ENCODE data around the gene SEPTIN3.

The SEPTIN3 gene

GRCh38 chr22:41976070-41976901 is 7.0 kb downstream of the SEPTIN3 start:
- DNase-seq = peak in 1 of 2 experiments; percentile 37

DNA sequence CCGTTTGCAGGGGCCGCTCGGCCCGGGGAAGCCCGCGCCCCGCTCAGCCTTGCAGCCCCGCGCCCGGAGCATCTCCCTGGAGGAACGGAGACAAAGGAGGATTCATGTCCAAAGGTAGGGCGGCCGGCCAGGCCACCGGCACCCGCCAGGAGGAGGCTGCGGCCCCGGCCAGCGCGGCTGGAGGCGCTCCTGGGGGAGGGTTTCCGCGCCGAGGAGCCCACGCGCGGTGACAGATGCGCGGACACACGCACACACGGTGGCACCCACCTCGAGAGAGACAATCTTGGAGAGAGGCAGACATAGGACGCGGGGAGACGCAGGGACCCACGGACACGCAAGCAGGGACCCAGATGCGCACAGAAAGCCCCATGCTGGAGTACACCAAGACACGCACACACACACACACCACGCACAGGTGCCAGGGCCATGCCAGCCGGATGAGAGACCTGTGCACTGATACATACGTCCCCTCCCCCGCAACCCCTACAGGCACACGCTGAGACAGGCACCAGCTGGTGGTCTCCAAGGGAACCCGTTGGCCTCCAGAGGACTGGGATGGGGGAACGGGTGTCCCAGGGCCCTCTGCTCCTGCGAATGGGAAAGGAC is 7.8 kb downstream of the SEPTIN3 start:
- peak; percentile 59 to 81 for DNase-seq

DNA sequence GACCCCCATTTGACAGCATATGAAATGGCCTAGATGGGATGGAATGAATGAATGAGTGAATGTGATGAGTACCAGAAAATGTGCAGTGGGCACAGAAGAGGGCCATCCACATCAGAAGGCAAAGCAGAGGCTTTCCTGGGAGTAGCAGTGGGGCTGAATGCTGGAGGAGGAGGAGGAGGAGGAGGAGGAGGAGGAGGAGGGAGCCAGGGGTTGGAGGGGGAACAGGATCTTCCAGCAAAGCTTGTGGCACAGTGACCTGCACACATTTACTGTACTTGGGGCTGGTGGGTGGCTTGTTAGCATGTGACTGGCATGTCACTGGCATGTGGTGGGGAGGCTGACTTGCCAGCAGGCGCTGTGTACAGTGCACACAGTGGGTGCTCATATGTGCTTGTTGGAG is 9.5 kb downstream of the SEPTIN3 start:
- no peak for DNase-seq

GRCh38 chr22:41979423-41980250 is 10.4 kb downstream of the SEPTIN3 start:
- DNase-seq = peak; percentile 23 to 78

DNA sequence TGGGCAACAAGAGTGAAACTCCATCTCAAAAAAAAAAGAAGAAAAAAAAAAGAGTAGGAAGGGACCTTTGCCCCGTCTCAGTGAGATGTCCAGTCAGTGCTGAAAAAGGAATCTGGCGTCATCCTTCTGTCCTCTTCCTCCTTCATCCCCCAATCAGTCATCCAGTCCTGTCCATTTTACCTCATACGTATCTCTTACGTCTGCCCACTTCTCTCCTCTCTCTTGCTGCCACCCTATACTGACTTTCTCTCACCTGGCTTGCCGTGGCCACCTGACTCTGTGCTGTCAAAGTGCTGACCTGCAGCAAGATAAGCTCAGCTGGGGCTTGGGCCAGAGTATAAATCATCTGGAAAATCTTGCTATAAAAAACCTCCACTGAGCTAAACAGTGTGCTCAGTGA is 13.6 kb downstream of the SEPTIN3 start:
- no peak for DNase-seq

- no peak for DNase-seq
Measured at GRCh38 chr22:41983513-41984405, 14.5 kb downstream of the SEPTIN3 start.

DNA sequence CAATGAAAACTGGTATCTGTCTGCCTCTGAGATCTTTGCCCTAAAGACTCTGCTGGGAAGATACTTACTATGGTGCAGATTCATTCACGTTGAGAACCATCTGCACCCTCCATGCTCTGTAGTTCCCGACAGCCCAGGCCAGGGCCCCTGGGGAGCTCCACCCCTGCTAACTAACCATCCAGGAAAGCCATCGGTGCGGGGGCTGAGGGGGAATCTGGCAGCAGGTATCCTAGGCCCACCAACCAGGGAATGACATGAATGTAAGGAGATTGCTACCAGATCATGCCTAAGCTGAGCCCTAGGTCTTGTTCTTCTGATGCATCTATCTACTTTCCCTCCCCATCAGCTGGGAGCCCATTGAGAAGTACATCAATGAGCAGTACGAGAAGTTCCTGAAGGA is 18.0 kb downstream of the SEPTIN3 start:
- DNase-seq = no peak

GRCh38 chr22:41989246-41989645 is 20.0 kb downstream of the SEPTIN3 start:
- no peak for DNase-seq

- DNase-seq = no peak
Measured at GRCh38 chr22:41991111-41991510, 21.9 kb downstream of the SEPTIN3 start.

DNA sequence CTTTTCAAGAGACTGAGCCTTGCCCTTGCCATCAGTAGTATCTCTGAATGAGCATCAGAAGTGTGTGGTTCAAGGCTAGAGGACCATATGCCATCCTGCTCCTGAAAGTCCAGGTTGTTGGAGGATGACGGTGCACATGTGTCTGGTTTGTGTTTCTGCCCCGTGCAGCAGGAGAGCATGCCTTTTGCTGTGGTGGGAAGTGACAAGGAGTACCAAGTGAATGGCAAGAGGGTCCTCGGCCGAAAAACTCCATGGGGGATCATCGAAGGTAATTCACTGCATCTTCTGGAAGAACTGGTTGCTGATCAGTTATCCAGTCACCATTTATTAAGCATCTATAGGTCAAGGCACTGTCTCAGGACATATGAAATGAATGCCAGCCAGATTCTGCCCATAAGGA is 23.3 kb downstream of the SEPTIN3 start:
- DNase-seq = no peak

GRCh38 chr22:41995211-41995610 is 26.0 kb downstream of the SEPTIN3 start:
- peak in 1 of 2 experiments; percentile 27 for DNase-seq

DNA sequence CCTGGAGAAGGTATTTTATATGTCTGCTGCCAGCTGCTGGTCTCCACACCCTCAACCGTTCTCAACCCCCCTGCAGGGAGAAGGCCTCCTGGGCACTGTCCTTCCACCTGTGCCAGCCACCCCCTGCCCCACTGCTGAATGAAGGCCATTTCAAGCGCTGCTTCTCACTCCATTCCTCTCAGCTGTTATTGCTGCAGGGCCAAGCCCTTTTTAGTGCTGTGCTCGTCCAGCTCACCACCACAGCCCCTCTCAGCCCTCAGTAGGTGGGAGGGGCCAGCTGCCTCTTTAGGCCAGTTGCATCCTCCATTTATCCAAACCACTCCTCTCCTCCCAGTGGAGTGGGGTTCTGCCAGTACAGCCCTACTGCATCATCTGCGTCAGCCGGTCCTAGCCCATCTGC is 27.6 kb downstream of the SEPTIN3 start:
- DNase-seq = no peak

- DNase-seq = peak; percentile 58 to 68
Measured at GRCh38 chr22:41998361-41999261, 29.4 kb downstream of the SEPTIN3 start, which contains the start of gene WBP2NL. TSS of gene WBP2NL (plus strand) at chr22:41998788. CDS start at chr22:41998819, 31 bp downstream.

GRCh38 chr22:42000466-42000865 is 31.2 kb downstream of the SEPTIN3 start:
- no peak for DNase-seq

GRCh38 chr22:42001121-42001520 is 31.9 kb downstream of the SEPTIN3 start:
- DNase-seq = peak in 1 of 2 experiments; percentile 10

DNA sequence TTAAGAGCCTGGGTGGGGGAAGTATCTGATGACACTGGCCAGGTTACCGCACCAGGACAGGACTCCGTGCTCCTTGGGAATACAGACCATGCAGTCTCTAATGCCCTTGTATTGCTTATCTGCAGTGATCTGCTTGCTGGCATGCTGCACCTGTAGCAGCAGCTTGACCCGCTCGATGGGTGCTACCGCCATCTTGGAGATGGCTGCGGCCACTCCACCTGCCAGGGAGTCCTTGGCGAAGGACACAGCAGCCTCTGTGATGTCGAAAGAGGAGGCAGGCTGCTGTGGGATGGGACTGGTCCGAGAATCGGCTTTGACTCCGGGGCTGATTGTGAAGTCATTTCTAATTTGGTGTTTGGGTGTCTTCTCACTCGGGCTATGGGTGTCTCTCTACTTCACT is 32.5 kb downstream of the SEPTIN3 start:
- no peak for DNase-seq

DNA sequence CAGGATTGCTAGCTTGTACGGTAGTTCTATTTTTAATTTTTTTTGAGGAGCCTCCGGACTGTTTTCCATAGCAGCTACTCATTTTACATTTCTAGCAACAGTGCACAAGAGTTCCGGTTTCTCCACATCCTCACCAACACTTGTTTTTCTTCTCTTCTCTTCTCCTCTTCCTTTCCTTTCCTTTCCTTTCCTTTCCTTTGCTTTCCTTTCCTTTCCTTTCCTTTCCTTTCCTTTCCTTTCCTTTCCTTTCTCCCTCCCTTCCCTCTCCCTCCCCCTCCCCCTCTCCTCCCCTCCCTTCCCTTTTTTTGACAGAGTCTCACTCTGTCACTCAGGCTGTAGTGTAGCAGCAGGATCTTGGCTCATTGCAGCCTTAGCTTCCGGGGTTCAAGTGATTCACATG is 38.7 kb downstream of the SEPTIN3 start:
- no peak for DNase-seq

- DNase-seq = no peak
Measured at GRCh38 chr22:42010778-42011177, 41.5 kb downstream of the SEPTIN3 start.

- DNase-seq = no peak
Measured at GRCh38 chr22:42013385-42013784, 44.1 kb downstream of the SEPTIN3 start.

DNA sequence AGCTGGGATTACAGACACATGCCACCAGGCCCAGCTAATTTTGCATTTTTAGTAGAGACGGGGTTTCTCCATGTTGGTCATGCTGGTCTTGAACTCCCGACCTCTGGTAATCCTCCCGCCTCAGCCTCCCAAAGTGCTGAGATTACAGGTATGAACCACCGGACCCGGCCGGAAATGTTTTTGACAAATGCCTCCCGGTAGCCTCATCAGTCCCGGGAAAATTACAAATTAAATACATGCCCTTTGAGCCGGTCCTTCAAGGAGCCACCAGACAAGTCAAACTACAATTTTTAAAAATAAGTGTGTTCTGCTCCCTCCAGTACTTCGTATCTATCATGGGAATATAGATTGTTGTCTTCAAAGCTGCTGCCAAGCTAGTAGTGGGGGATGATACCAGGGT is 46.9 kb downstream of the SEPTIN3 start:
- DNase-seq = no peak

- DNase-seq = no peak
Measured at GRCh38 chr22:42018224-42018623, 49.0 kb downstream of the SEPTIN3 start.
